Measurements from ENCODE around the gene GMEB2.

GMEB2 gene

GRCh38 chr20:63544241-63544957, 82.5 kb downstream of the GMEB2 start:
- no peak for DNase-seq

GRCh38 chr20:63543733-63544132, 83.2 kb downstream of the GMEB2 start:
- DNase-seq, result no peak

- no peak for DNase-seq
Observed at GRCh38 chr20:63543131-63543530, 83.8 kb downstream of the GMEB2 start.

GRCh38 chr20:63542696-63543095, 84.2 kb downstream of the GMEB2 start:
- DNase-seq, result no peak

- DNase-seq, result no peak
Observed at GRCh38 chr20:63542031-63542559, 84.8 kb downstream of the GMEB2 start.

GRCh38 chr20:63541371-63541770, 85.5 kb downstream of the GMEB2 start:
- no peak for DNase-seq

- no peak for DNase-seq
Observed at GRCh38 chr20:63540417-63541186, 86.3 kb downstream of the GMEB2 start.

GRCh38 chr20:63539441-63540370, 87.2 kb downstream of the GMEB2 start:
- DNase-seq, result no peak

GRCh38 chr20:63539092-63539430, 87.8 kb downstream of the GMEB2 start:
- DNase-seq, result no peak

- DNase-seq, result peak in 2 of 5 experiments; percentile 33 to 41
Observed at GRCh38 chr20:63538204-63539091, 88.5 kb downstream of the GMEB2 start.
